SHP77 treated with DMSO at 0.1 percent for 48 hours (cell line): ENCODE results near the gene MAGI1.

ENCODE experiments used
- DNase-seq: peaks from one replicate; lab custom pipeline; 2025; lab: John Stamatoyannopoulos, UW

Gene MAGI1

GRCh38 chr3:65351753-65352152 lies 687.0 kb downstream of the MAGI1 start:
- no peak for DNase-seq

GRCh38 chr3:65350801-65351476 lies 687.8 kb downstream of the MAGI1 start:
- no peak for DNase-seq

GRCh38 chr3:65348398-65348995 lies 690.2 kb downstream of the MAGI1 start:
- DNase-seq, result no peak

- DNase-seq, result no peak
Measured at GRCh38 chr3:65347166-65347565, 691.6 kb downstream of the MAGI1 start.

GRCh38 chr3:65344846-65345245 lies 693.9 kb downstream of the MAGI1 start:
- no peak for DNase-seq

GRCh38 chr3:65344444-65344843 lies 694.3 kb downstream of the MAGI1 start:
- DNase-seq, result no peak

GRCh38 chr3:65343736-65344135 lies 695.0 kb downstream of the MAGI1 start:
- no peak for DNase-seq

- DNase-seq, result no peak
Measured at GRCh38 chr3:65343026-65343425, 695.7 kb downstream of the MAGI1 start.

- DNase-seq, result peak; percentile 10
Measured at GRCh38 chr3:65342084-65342683, 696.5 kb downstream of the MAGI1 start.

GRCh38 chr3:65339192-65339740 lies 699.5 kb downstream of the MAGI1 start:
- no peak for DNase-seq

GRCh38 chr3:65338571-65338970 lies 700.1 kb downstream of the MAGI1 start:
- DNase-seq, result no peak

- no peak for DNase-seq
Measured at GRCh38 chr3:65335587-65335986, 703.1 kb downstream of the MAGI1 start.

- DNase-seq, result no peak
Measured at GRCh38 chr3:65334045-65334665, 704.6 kb downstream of the MAGI1 start.

- DNase-seq, result no peak
Measured at GRCh38 chr3:65331730-65332129, 707.0 kb downstream of the MAGI1 start.

- no peak for DNase-seq
Measured at GRCh38 chr3:65330072-65330471, 708.6 kb downstream of the MAGI1 start.

- DNase-seq, result no peak
Measured at GRCh38 chr3:65328148-65328547, 710.6 kb downstream of the MAGI1 start.

- DNase-seq, result no peak
Measured at GRCh38 chr3:65326574-65326973, 712.1 kb downstream of the MAGI1 start.

- no peak for DNase-seq
Measured at GRCh38 chr3:65322910-65323309, 715.8 kb downstream of the MAGI1 start.

- DNase-seq, result no peak
Measured at GRCh38 chr3:65318231-65318630, 720.5 kb downstream of the MAGI1 start.

- DNase-seq, result no peak
Measured at GRCh38 chr3:65314916-65315315, 723.8 kb downstream of the MAGI1 start.

GRCh38 chr3:65314269-65314668 lies 724.4 kb downstream of the MAGI1 start:
- DNase-seq, result no peak

- no peak for DNase-seq
Measured at GRCh38 chr3:65313666-65314065, 725.1 kb downstream of the MAGI1 start.

- no peak for DNase-seq
Measured at GRCh38 chr3:65305836-65306235, 732.9 kb downstream of the MAGI1 start.
